NCI-H1105 (cell line): ENCODE measurements around the gene PPP6R2.

Source experiments
- DNase-seq: peaks from one replicate; lab custom pipeline; 2025; lab: John Stamatoyannopoulos, UW

PPP6R2 gene

DNA sequence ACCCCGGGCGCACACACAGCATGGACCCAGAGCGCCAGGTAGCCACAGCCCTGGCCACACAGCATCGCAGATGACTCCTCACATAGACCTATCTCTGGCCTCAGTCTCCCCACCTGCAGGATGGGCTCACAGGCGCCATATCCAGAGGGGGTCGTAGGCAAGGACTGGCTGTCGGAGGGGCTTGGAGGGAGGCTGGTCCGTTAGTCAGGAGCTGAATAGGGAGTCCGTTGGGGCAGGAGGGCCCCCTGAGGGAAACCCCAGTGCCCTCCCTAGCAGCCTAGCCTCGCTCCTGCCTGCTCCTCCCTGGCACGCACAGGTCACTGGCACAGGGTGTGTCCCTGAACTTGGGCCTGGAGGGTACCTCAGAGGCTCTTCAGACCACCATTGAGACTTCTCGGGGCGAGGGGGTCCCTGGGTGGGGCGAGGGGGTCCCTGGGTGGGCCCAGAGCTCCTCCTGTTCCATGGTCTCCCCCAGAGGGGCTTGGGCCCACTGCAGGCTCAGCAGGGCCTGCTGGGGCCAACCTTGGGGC is 37.7 kb upstream of the PPP6R2 start:
- no peak for DNase-seq

DNA sequence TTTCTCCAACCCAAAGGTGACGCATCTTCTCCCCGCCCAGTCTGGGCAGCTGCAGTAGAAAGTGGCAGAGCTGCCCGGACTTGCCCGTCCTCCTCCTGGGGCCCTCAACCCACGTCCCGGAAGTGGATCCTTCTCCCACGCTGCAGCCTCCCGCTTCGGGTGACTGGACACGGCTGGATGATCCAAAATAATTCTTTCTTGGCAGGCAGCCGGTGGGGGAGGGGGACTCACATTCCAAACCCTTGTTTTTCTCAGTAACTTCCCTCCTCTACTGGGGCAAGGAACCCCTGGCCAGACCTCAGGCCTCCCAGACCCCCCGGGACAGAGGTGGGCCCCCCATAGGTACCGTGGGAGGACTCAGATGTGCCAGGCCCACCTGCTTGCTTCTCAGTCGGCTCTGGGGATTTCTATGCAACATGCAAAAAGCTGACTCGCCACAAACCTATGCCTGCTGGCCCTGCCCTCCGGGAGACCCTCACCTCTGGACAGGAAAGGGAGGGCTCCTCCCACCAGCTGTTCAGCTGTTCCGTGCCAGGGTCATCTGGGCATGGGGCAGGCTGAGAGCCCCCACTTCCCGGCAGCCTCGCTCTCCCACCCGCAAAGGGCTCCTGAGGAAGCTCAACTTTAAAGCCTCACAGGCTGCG is 37.1 kb upstream of the PPP6R2 start:
- peak; percentile 91 for DNase-seq

DNA sequence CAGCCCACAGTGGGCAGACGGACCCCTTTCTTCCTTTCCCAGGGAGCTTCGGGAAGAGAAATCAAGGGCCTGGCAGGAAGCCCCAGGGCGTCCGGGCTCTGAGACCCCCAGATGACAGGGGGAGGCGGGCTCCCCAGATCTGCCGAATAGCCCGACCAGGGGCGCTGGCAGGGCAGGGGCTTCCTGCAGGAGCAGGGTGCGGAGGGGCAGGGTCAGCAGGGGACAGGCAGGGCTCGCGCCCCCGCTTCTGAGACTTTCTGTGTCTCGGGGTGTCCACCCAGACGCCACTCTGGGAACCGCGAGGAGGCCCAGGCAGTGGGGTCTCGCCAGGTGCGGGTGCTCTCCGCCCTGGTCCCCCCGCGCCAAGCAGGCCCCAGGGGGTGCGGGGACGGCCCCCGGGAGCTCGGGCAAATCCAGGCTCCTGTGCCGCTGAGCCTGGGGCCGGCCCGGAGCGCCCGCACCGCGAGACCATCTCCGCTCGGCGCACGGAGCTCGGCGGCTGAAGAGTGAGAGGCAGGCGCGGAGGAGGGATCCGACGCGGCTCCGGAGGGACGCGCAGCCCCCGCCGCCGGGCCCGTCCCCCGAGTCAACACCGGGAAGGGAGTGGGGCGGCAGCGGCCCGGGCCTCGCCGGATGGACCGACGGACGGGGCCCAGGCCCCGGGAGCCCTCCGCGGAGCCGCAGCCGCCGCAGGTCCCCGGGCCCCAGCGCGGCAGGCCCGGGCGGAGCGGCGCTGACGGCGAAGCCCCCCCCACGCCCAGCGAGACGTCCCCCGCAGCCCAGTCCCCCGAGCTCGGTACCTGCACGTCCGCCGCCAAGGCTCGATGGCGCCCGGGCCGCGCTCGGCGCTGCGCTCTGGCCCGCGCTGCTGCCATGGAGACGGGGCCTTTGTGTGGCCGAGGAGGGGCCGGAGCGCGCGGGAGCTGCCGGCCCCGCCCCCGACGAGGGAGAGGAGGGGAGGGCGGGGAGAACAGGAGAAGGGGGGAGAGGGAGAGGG is 36.1 kb upstream of the PPP6R2 start, which contains the start of gene PLXNB2:
Gene PLXNB2, minus strand, starts transcription at position 894 of the 997 bp plus-strand sequence. CDS start 17,062 bp downstream, outside the sequence.
- peak; percentile 72 for DNase-seq

DNA sequence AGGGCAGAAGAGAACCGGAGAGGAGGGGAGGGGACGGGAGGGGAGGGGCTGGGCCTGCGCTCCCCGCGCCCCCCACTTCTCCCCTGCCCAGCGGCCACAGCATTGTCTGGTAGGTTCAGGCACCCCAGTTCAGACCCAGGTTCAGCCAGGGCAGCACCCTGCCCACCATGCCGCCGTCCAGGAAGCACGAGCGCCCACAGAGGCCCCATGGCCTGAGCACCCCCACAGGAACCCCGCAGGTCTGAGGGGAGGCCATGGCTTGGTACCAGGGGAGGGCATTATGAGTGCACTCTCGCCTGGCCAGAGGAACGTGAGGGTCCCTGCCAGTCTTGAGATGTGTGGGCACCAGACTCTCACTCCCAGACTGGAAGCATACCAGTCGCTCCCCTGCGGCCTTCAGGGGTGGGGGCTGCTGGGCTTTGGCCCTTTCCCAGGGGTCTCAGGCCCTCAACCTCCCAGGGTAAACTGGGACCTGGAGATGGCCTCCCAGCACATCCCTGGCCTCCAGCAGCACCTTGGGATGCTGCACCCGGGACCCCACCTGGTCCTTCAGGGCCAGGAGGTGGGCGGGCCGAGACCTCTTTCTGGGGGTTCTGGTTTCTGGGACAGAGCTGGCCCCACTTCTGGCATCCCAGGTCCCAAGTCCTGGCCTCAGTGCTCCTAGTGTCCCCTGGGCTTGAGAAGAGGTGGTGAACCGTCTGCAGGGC is 35.1 kb upstream of the PPP6R2 start:
- no peak for DNase-seq

DNA sequence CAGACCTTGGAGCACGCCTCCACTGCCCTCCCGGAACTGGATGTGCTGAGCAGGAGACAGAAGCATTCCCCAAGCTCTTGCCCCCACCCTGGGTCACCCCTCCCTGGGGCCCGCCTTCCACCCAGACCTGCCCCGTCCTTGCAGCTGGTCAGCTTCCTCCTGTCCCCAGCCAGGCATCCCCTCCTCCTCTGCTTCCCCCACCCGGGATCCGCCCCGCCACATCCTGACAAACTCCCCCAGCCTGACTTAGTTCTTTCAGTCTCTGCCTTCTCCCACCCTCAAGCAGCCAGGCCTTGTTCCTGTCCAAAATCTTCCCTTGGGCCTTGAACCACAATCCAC is 34.6 kb upstream of the PPP6R2 start:
- no peak for DNase-seq

DNA sequence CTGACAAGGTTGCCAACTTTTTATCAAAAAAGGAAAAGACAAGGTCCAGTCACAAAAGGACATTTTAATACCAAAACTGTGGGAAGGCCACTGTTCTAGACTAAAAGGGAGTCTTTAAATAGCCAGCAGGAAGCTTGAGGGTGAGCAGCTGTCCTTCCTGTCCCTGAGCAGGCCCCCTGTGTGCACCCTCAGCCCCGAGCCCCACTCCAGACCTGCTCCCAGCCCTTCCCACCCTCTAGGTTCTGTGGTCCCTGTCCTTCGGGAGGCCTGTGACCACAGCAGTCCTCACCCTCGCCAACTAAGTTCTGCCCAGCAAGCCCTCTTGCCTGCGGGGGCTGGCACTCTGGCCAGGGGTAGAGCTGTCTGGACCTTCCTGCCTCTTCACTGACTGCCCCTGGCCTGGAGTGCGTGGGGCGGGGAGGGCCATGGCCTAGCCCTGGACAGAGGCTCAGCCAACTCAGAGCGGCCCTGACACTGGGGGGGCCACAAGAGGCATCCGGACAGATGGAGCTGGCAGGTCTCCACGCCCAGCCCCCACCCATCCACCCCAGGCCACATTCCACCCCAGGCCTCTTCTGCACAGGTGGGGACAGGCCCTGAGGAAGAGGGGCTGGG is 34.0 kb upstream of the PPP6R2 start:
- no peak for DNase-seq

DNA sequence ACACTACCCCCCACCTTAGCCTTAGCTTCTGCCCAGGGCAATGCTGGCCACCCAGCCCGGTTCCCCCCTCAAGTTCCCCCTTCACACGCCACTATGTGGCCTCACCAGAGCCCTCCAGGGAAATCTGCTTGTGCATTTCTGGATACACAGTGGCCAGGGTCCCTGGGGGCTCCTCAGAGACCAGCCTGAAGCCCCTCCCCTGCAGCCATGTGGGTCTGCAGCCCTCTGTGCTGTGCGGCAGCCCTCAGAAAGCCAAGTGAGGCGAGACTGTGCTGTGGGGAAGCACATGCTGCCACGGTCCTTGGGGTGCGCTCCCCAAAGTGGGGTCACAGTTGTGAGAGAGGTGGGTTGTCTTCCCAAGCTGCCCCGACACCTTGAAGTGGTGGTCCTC is 33.5 kb upstream of the PPP6R2 start:
- no peak for DNase-seq

DNA sequence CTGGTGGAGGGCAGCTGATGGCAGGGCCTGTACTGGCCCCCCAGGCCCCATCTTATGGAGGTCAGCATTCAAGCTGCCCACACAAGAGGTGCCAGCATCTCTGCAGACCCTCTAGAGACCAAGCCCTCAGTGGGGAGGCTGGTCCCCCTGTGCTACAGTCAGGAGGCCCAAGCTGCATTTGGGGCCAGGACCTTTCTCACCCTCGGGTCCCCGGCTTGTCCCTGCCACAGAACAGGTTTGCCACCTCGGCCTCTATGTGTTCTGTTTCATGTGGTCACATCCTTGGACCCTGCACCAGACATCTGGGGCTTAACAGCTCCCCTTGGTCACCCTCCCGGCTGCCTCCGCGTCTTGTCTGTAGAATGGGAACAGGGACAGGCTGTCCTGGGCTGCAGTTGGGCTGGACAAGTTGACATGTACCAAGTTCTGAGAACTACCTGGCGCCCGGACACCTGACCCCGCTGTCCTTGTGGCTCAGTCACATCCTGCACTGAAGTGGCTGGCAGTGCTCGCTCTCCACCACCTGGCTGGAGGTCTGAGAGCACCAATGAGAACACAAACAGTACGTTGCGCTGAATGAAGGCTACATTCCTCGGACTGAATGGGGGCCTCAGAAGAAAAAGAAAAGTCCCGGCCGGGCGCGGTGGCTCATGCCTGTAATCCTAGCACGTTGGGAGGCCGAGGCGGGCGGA is 33.0 kb upstream of the PPP6R2 start:
- no peak for DNase-seq

DNA sequence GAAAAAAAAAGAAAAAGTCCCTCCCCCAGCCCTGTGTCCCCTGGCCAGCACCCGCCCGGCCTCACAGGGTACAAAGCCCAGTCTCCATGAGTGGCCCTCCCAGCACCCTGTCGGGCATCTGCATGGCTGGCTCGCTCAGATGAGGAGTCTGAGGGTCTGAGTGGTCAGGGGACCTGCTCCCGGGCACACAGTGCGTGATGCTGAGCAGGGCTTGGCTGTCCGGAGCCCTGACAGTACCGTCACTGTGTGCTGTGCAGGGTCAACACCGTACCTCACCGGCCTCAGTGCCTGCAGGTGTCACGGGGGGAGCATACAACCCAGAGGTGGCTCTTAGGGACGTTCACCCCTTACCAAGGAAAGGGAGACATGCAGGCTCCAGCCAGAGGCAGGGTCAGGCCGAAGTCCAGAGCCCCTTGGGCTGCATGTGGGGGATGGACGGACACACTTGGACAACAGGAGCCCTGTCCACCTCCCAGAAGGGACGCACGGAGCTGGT is 32.1 kb upstream of the PPP6R2 start:
- DNase-seq, result no peak

DNA sequence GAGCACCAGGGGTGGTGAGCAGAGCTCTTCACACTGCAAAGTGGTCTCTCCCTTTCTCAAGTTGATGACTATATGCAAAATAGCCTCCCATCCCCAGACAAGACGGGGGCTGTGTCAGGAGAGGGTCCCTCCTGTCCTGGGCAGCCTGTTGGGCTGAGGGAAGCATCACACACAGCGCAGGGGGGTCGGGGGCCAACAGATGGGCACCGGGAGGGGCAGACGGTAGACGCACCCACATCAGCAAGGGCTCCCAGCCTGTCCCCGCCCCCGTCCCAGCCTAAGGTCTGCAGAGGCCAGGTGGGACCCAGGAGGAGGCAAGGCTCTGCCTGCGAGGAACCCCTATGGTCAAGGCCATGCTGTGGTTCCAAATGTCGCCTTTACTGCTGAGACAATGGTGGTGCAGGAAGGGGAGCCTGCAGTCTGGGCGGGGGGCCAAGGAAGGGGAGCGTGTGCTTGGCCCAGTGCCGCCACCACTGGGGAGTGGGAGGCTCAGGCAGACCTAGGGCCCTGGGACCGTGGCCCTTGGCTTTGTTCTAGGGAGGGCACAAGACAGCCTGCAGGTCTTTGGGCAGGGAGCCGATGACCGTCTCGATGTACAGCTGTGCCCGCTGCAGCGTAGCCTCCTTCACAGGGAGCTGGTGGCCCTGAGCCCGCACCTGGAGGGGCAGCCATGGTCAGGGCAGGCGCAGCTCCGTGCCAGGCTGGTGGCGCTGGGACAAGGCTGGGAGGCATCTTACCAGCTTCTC is 31.3 kb upstream of the PPP6R2 start:
- DNase-seq, result no peak

DNA sequence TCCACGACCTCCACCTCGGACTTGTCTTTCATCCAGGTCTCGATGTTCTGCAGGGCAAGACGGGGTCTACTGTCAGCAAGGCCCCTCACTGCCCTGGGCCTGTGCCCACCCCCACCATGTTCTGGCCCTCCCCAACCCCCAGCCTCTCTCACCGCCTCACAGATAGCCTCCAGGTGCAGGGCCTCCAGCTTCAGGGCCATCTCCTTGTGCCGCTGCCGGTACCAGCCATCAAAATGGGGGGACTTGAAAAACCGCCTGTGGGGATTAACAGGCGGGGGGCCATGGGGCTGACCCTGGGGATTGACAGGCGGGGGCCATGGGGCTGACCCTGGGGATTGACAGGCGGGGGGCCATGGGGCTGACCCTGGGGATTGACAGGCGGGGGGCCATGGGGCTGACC is 30.8 kb upstream of the PPP6R2 start:
- no peak for DNase-seq

DNA sequence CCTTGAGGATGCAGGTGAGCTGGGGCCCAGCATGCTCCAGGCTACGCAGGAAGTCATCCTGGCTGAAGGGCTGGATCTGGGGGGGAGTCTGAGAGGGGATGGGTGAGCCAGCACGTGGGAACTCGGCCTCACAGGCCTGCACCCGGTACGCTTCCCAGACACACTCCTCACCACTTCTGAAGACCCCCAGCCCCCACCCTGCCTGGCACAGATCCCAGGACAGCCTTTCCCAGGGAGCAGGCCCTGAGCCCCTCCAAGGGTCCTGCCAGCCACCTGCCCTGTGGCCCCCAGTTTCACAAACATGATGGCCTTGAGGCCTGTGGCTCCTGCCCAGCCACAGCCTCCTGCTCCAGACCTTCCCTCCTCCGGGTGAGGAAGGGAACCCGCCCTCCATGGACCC is 30.1 kb upstream of the PPP6R2 start:
- no peak for DNase-seq

DNA sequence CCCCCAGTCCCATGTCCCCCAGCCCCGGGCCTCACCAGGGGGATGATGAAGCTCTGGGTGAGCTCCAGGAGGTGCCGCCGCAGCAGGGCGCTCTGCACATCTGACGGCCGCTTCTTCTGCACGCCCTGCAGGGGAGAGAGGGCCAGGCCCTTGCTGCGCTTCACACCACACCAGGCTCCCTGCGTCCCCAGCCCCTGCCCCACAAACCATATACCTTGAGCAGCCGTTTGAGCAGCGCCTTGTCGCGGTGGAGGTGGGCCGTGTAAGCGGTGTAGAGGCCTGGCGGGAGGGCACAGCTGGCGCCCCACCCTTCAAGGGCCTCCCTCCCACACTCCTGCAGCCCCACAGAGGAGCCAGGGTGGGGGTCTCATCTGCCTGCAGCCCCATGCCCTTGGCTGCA is 29.5 kb upstream of the PPP6R2 start:
- no peak for DNase-seq

DNA sequence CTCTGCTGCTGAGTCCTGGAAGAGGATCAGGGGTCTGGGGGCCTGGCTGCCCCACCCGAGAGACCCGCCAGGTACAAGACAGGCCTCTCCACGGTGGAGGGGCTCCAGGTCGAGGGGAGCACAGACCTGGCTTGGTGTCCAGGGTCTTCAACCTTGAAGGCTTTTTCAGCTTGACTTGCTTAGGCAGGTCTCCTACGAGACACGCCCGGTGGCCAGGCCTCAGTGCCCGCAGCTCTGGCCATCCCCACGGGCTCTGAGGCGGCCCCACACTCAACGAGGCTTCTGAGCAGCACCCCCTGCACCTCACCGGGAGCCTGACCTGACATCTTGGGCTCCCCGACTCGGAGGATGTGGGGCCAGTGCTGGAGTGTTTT is 29.1 kb upstream of the PPP6R2 start:
- DNase-seq, result no peak

DNA sequence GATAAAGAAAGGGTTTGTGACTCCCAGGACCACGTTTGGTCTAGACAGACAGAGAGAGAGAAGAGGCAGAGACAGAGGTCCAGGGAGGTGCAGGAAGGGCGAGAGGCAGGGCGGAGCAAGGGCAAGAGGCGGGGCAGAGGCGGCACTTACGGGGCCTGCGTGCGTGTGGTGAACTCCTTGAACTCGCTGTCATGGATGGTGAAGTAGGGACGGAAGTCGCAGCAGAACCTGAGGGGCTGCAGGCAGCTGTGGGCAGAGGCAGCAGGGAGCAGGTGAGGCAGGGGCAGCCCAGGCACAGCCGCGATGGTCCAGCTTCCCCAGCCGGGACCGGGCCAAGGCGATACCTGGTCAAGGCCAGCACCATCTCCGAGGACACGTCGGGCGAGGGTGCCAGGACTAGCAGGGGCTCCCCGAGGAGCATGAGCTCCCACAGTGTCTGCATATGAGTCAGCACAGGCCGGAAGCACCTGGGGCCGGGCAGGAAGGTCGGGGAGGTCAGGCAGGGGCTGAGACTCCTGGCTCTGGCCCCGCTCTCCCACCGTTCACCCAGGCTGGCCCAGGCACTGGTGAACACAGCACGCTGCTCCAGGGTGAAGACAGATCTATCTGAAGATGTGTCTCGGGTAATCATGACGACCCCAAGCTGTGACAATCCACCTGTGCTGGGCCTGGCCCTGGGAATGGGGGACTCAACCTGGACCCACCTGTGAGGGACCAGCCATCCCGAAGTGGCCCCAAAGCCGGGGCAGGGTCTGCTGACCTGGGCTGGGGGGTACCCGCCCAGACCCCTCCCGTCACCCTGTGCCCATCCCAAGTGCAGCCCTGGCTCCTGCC is 28.5 kb upstream of the PPP6R2 start:
- no peak for DNase-seq

DNA sequence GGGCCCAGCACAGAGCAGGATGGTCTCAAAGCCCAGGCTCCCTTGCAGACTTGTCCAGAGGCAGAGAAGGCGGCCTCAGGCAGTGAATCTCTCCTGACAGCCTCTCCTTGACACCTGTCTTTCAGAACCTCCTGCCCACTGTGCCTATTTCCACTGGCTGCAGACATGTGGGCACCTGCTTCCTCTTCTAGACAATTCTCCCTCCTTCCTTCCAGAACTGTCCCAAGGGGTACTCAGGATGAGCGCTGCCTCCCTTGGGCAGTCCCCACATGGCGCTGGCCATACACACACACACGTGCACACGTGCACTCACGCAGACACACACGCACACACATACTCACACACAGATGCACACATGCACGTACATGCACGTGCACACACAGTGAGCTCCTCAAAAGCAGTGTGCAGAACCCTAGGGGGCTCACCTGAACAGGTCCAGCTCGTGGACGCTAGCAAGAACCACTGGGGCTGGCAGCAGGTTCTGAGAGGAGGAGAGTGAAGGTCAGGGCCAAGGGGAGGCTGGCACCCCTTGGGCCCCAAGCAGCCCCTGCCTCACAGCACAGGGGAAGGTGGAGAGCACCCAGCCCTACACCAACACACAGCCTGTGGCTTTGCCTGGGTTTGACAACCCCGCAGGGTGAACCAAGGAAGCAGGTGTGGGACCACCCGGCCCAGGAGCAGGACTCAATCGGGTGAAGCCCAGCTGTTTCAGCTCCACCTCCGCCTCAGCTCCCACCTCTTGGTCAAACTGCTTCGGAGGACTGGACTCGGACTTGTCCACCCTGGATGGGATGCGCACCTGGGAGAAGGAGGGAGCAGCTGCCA is 27.6 kb upstream of the PPP6R2 start:
- no peak for DNase-seq

DNA sequence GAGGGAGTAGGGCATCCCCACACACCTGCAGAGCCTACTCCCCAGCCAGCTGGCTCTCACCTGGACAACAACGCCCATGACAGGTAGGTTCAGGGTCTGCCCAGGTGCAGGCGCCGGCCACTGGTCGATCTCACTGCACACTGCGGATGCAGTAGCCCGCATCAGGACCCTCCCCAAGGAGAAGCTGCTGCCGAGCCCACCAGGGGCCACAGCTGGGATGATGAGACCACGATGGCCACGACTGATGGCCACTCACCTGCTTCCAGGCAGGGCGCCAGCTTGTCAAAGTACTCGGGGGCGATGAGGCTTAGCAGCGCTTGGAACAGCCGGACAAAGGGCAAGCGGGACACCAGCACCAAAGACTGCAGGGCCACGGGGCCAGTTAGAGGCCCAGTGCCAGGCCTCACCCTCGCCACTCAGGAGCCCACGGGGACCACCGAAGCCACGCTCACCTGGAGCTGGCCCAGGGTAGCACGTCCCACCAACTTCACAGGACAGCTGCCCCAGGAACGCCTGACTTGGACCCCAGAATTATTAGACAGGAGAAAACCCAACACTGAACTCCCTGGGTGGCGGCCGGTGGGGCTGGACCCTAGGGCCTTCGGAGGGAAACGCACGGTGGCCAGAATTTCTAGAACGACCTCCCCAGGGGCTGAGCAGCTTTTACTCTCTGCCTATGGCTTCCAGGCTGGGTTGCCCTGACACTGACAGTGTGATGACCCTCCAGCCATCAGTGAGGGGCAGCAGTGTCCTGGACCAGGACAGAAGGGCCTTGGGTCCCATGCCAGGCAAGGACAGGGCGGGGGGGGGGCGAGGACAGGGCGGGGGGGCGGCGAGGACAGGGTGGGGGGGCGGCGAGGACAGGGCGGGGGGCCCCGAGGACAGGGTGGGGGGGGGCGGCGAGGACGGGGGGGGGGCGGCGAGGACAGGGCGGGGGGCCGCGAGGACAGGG is 26.7 kb upstream of the PPP6R2 start:
- DNase-seq, result no peak

DNA sequence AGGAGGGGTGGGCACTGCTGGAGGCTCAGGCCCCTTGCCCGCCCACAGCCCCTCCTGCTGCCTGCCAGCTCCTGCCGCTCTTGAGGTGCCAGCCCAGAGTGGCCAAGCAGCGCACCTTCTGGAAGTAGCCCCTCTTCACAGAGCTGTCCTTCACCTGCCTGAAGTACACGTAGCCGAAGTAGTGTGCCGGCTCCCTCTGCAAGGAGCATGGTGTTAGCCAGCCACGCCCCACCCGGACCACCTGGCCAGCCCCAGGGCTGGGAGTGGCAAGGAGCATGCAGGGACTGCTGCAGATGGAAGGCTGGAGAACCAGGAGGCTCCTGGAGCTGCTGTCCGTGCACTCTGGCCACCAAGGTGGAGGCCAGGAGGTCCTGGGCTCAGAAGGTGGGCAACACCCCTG is 25.9 kb upstream of the PPP6R2 start:
- DNase-seq, result no peak
